EL (cell line): Measurements from ENCODE around the gene LRPPRC.
A peak's percentile ranks its signal among the peaks of the same experiment; 100 is the strongest.

ENCODE experiments used
- DNase-seq: peaks from one replicate; pipeline ENCODE4 v3.0.0-alpha.2; 2016

The LRPPRC gene

GRCh38 chr2:43905871-43906270 lies 89.9 kb downstream of the LRPPRC start:
- DNase-seq, result no peak

- DNase-seq, result no peak
Observed at GRCh38 chr2:43905371-43905803, 90.4 kb downstream of the LRPPRC start.

- DNase-seq, result no peak
Observed at GRCh38 chr2:43899589-43899988, 96.2 kb downstream of the LRPPRC start.

GRCh38 chr2:43898838-43899346 lies 96.9 kb downstream of the LRPPRC start:
- DNase-seq, result no peak

- no peak for DNase-seq
Observed at GRCh38 chr2:43898134-43898837, 97.5 kb downstream of the LRPPRC start.

- no peak for DNase-seq
Observed at GRCh38 chr2:43897492-43897891, 98.3 kb downstream of the LRPPRC start.

GRCh38 chr2:43896906-43897305 lies 98.9 kb downstream of the LRPPRC start:
- DNase-seq, result no peak

GRCh38 chr2:43894743-43895142 lies 101.0 kb downstream of the LRPPRC start:
- DNase-seq, result no peak

- no peak for DNase-seq
Observed at GRCh38 chr2:43890855-43891254, 104.9 kb downstream of the LRPPRC start.

- no peak for DNase-seq
Observed at GRCh38 chr2:43889416-43889815, 106.4 kb downstream of the LRPPRC start.

GRCh38 chr2:43887176-43887575 lies 108.6 kb downstream of the LRPPRC start:
- no peak for DNase-seq

GRCh38 chr2:43885132-43885632 lies 110.6 kb downstream of the LRPPRC start:
- DNase-seq, result no peak

GRCh38 chr2:43884689-43885088 lies 111.1 kb downstream of the LRPPRC start:
- no peak for DNase-seq

- no peak for DNase-seq
Observed at GRCh38 chr2:43882312-43882711, 113.5 kb downstream of the LRPPRC start.

- DNase-seq, result no peak
Observed at GRCh38 chr2:43880952-43881351, 114.8 kb downstream of the LRPPRC start.

- DNase-seq, result no peak
Observed at GRCh38 chr2:43880471-43880870, 115.3 kb downstream of the LRPPRC start.

- no peak for DNase-seq
Observed at GRCh38 chr2:43879261-43879660, 116.5 kb downstream of the LRPPRC start.

GRCh38 chr2:43877782-43878464 lies 117.9 kb downstream of the LRPPRC start:
- peak; percentile 61 for DNase-seq

GRCh38 chr2:43874776-43875451 lies 120.9 kb downstream of the LRPPRC start:
- no peak for DNase-seq

GRCh38 chr2:43872151-43872550 lies 123.6 kb downstream of the LRPPRC start:
- no peak for DNase-seq

- DNase-seq, result no peak
Observed at GRCh38 chr2:43855292-43855691, 140.5 kb downstream of the LRPPRC start.

- DNase-seq, result no peak
Observed at GRCh38 chr2:43854671-43855070, 141.1 kb downstream of the LRPPRC start.
